ENCODE measurements around the gene SLC25A33. TPM values are rescaled to one million over a fixed set of nuclear protein-coding genes. Genes with fewer than 3 reads are reported as not detected.

SLC25A33 gene
- total RNA-seq, 1 experiment from 2014 or later: 9.4 TPM

DNA sequence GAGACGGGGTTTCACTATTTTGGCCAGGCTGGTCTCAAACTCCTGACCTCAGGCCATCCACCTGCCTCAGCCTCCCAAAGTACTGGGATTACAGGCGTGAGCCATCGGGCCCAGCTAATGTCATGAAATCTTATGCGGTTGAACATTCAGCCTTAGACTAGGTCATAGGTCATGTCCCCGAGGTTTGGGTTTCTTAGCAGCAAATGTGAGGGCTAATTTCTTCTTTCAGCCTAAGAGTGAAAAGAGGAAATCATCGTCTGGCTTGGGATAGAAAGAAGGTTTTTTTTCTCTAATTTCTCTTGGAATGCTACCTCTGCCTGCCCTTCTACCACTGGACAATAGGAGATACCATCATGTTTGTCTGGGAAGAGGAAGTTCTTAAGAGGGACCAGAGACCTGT lies 94.2 kb downstream of the SLC25A33 start:
- no peak overlapping the region for H4K5ac ChIP-seq (ENCODE audit: insufficient read length, low read depth, low read length)
- H3K27ac Mint-ChIP-seq: no peak overlapping the region

More for the DNA sequence above, 94.2 kb downstream of the SLC25A33 start:
- no CpG with 5 or more reads among the region's 6 CpGs for WGBS (ENCODE audit: extremely low coverage, insufficient read length, low lambda C conversion rate)
- Histone ChIP-seq H3K9ac (ENCODE audit: extremely low read depth, insufficient read length, low read length) (no peak overlapping the region), H4K20me1 (ENCODE audit: control insufficient read depth, insufficient read depth, insufficient read length) (no peaks in the 10 kb centered on the region), H2AK5ac (ENCODE audit: insufficient read length, low read length) (no peak overlapping the region), H3K4ac (ENCODE audit: low read depth, low read length) (no peak overlapping the region), H3K9me3 (ENCODE audit: control insufficient read depth, low read depth, low read length) (no peaks in the 10 kb centered on the region), H2BK15ac (ENCODE audit: low read depth, low read length) (no peak overlapping the region), H3K4me2 (ENCODE audit: insufficient read depth, insufficient read length, low read length) (no peak overlapping the region), H3K18ac (ENCODE audit: insufficient read length, low read depth, low read length) (no peak overlapping the region), H2BK120ac (ENCODE audit: low read depth, low read length, poor library complexity, severe bottlenecking) (no peak overlapping the region), H3T11ph (ENCODE audit: low read length) (no peak overlapping the region), H3K79me2 (ENCODE audit: insufficient read depth, low read length) (no peaks in the 10 kb centered on the region), H3K23me2 (ENCODE audit: insufficient read length, low read depth, low read length, poor library complexity, severe bottlenecking) (no peaks in the 10 kb centered on the region), H4K91ac (ENCODE audit: insufficient read length, low read depth, low read length) (no peak overlapping the region), H3K23ac (ENCODE audit: insufficient read length, low read depth, low read length) (no peak overlapping the region), H3K27me3 (ENCODE audit: insufficient read depth, low read length) (no peaks in the 10 kb centered on the region), H2BK20ac (ENCODE audit: low read depth, low read length, poor library complexity, severe bottlenecking) (no peak overlapping the region), H2BK5ac (ENCODE audit: insufficient read length, low read length) (no peak overlapping the region), H3K14ac (ENCODE audit: insufficient read depth, low read length) (no peak overlapping the region), H3K4me1 (ENCODE audit: insufficient read depth, low read length) (no peaks in the 10 kb centered on the region), H3K56ac (ENCODE audit: insufficient read length, low read depth, low read length) (no peak overlapping the region), H4K8ac (replicated peaks; ENCODE audit: insufficient read length, low read depth, low read length) (no peak overlapping the region), H3K27ac (ENCODE audit: insufficient read length, low read depth, low read length) (no peak overlapping the region), H2AFZ (ENCODE audit: low read length) (no peak overlapping the region), H2BK12ac (ENCODE audit: insufficient read length, low read depth, low read length) (no peak overlapping the region), H3K79me1 (ENCODE audit: insufficient read depth, low read depth, low read length, poor library complexity, severe bottlenecking) (no peaks in the 10 kb centered on the region)
- no peak for DNase-seq
- Mint-ChIP-seq H3K4me3 (no peak overlapping the region), H3K4me1 (peaks cover 0 to 8% of the 10 kb centered on the region in 2 experiments; a peak in 3 of 4 replicates), H3K36me3 (ENCODE audit: insufficient read depth in 1 of 3, low read depth in 3 of 3) (no peaks in the 10 kb centered on the region; a peak in 1 of 7 replicates), H3K27me3 (ENCODE audit: low read depth) (peaks cover 12% of the 10 kb centered on the region), H3K9me3 (peaks cover 8 to 13% of the 10 kb centered on the region in 2 experiments)
- TF ChIP-seq, protein P1, sequence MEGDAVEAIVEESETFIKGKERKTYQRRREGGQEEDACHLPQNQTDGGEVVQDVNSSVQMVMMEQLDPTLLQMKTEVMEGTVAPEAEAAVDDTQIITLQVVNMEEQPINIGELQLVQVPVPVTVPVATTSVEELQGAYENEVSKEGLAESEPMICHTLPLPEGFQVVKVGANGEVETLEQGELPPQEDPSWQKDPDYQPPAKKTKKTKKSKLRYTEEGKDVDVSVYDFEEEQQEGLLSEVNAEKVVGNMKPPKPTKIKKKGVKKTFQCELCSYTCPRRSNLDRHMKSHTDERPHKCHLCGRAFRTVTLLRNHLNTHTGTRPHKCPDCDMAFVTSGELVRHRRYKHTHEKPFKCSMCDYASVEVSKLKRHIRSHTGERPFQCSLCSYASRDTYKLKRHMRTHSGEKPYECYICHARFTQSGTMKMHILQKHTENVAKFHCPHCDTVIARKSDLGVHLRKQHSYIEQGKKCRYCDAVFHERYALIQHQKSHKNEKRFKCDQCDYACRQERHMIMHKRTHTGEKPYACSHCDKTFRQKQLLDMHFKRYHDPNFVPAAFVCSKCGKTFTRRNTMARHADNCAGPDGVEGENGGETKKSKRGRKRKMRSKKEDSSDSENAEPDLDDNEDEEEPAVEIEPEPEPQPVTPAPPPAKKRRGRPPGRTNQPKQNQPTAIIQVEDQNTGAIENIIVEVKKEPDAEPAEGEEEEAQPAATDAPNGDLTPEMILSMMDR (conservative IDR thresholded peaks at IDR 0.05): no peak

Measured in H9 (cell line).